HepG2 (cell line): ENCODE data around the gene IL17RC. TPM values are rescaled to one million over a fixed set of nuclear protein-coding genes. Genes with fewer than 3 reads are reported as not detected.

Experiments used
- ATF7-NPFF ChIP-seq: sonication (generic); formaldehyde crosslinking; IDR thresholded peaks from 2 replicates; pipeline ENCODE4 v1.8.1; 2023; ENCODE audit warnings: mild to moderate bottlenecking, low read depth, missing genetic modification reagents, moderate library complexity
- CBX1 ChIP-seq: IDR thresholded peaks from one replicate; pipeline ENCODE4 v1.6.1; 2016; ENCODE audit warnings: antibody characterized with exemption, low read depth
- DRAP1 ChIP-seq: IDR thresholded peaks from 2 replicates; pipeline ENCODE4 v1.6.1; 2016; ENCODE audit warnings: missing genetic modification reagents, missing compliant biosample characterization
- E2F5 ChIP-seq: sonication (generic); formaldehyde crosslinking; conservative IDR thresholded peaks from 2 replicates; pipeline ENCODE4 v1.4.0; 2020; ENCODE audit warnings: missing genetic modification reagents
- ERF ChIP-seq: IDR thresholded peaks from 2 replicates; pipeline ENCODE4 v1.6.1; 2018; ENCODE audit warnings: missing biosample characterization, missing genetic modification reagents
- HOXA5 ChIP-seq: sonication (generic); formaldehyde crosslinking; IDR thresholded peaks from 2 replicates; pipeline ENCODE4 v1.4.0; 2020; ENCODE audit warnings: missing genetic modification reagents
- HOXA7 ChIP-seq: sonication (generic); formaldehyde crosslinking; IDR thresholded peaks from 2 replicates; pipeline ENCODE4 v1.8.1; 2022; ENCODE audit warnings: mild to moderate bottlenecking, missing genetic modification reagents, moderate library complexity
- IKZF4 ChIP-seq: sonication (generic); formaldehyde crosslinking; IDR thresholded peaks from 2 replicates; pipeline ENCODE4 v1.5.1; 2020; ENCODE audit warnings: borderline replicate concordance, mild to moderate bottlenecking, low read depth, missing genetic modification reagents; ENCODE audit errors: not compliant biosample characterization
- MTF1 ChIP-seq: sonication (generic); formaldehyde crosslinking; IDR thresholded peaks from 2 replicates; pipeline ENCODE4 v1.5.0; 2020; ENCODE audit warnings: missing genetic modification reagents
- POLR2A ChIP-seq, 2 experiments: IDR thresholded peaks; 2 replicates each; pipeline ENCODE4 v1.6.1; 2011; ENCODE audit warnings: low read depth in 2 of 2, low read length in 2 of 2, mild to moderate bottlenecking in 1 of 2, moderate library complexity in 1 of 2; ENCODE audit not compliant: insufficient read depth in 1 of 2
- PRDM4 ChIP-seq: sonication (generic); formaldehyde crosslinking; IDR thresholded peaks from 2 replicates; pipeline ENCODE4 v1.9.0; 2021; ENCODE audit warnings: missing genetic modification reagents, borderline replicate concordance
- RBFOX2 ChIP-seq: fragments of 200-400 bp; formaldehyde crosslinking; IDR thresholded peaks from 2 replicates; pipeline ENCODE4 v1.6.1; 2017; ENCODE audit warnings: low read depth, mild to moderate bottlenecking, low read length
- SP5 ChIP-seq: IDR thresholded peaks from 2 replicates; pipeline ENCODE4 v1.6.1; 2016; ENCODE audit warnings: low read depth, borderline replicate concordance
- ZBTB4 ChIP-seq: sonication (generic); formaldehyde crosslinking; IDR thresholded peaks from 2 replicates; pipeline ENCODE4 v1.4.0; 2020; ENCODE audit warnings: missing genetic modification reagents, mild to moderate bottlenecking, borderline replicate concordance
- ZBTB42 ChIP-seq: sonication (generic); formaldehyde crosslinking; IDR thresholded peaks from 2 replicates; pipeline ENCODE4 v1.5.0; 2020; ENCODE audit warnings: mild to moderate bottlenecking, missing genetic modification reagents
- ZEB1 ChIP-seq: IDR thresholded peaks from 2 replicates; pipeline ENCODE4 v1.6.1; 2012; ENCODE audit warnings: mild to moderate bottlenecking, low read depth, inconsistent platforms; ENCODE audit not compliant: insufficient replicate concordance
- ZNF17 ChIP-seq: sonication (generic); formaldehyde crosslinking; IDR thresholded peaks from 2 replicates; pipeline ENCODE4 v1.5.0; 2020; ENCODE audit warnings: mild to moderate bottlenecking, missing genetic modification reagents
- ZNF382 ChIP-seq: sonication (generic); formaldehyde crosslinking; IDR thresholded peaks from 2 replicates; pipeline ENCODE4 v1.5.0; 2020; ENCODE audit warnings: missing genetic modification reagents, mild to moderate bottlenecking, borderline replicate concordance
- ZNF556 ChIP-seq: sonication (generic); formaldehyde crosslinking; IDR thresholded peaks from 2 replicates; pipeline ENCODE4 v1.4.0; 2020; ENCODE audit warnings: mild to moderate bottlenecking, missing genetic modification reagents, borderline replicate concordance
- ZNF557 ChIP-seq: sonication (generic); formaldehyde crosslinking; IDR thresholded peaks from 2 replicates; pipeline ENCODE4 v1.4.0; 2020; ENCODE audit warnings: missing genetic modification reagents
- ZNF572 ChIP-seq: sonication (generic); formaldehyde crosslinking; IDR thresholded peaks from 2 replicates; pipeline ENCODE4 v1.5.1; 2020; ENCODE audit warnings: mild to moderate bottlenecking, missing genetic modification reagents
- ZNF781 ChIP-seq: sonication (generic); formaldehyde crosslinking; IDR thresholded peaks from 2 replicates; pipeline ENCODE4 v1.5.1; 2020; ENCODE audit warnings: borderline replicate concordance, mild to moderate bottlenecking, missing genetic modification reagents; ENCODE audit errors: not compliant biosample characterization
- ZNF788 ChIP-seq: sonication (generic); formaldehyde crosslinking; IDR thresholded peaks from 2 replicates; pipeline ENCODE4 v1.5.0; 2020; ENCODE audit warnings: mild to moderate bottlenecking, missing genetic modification reagents, borderline replicate concordance
- polyA plus RNA-seq, 8 experiments: library from polyadenylated mRNA; depleted of rRNA in 3 of 8; stranded (reverse) in 7 of 8; unstranded in 1 of 8; fragments of >200 nt; fragmentation: Illumina TruSeq in 4 of 8; extraction: Trizol in 4 of 8; gene quantifications; 2 replicates each; pipeline versions ENCODE4 v1.2.1 to v1.2.3, GENCODE V29; 2011 to 2016; ENCODE audit warnings: low read depth in 4 of 8, missing spikeins in 1 of 8, mixed read lengths in 1 of 8; ENCODE audit not compliant: insufficient read depth in 1 of 8
- total RNA-seq, 5 experiments: library from RNA; depleted of rRNA; stranded (reverse); fragments of >200 nt; fragmentation: Illumina TruSeq; extraction: Trizol; gene quantifications; 2 replicates each; pipeline ENCODE4 v1.2.3, GENCODE V29; 2016; ENCODE audit warnings: low read depth in 1 of 5

Gene IL17RC
- total and polyA plus RNA-seq, 2 of the 13 experiments (the other 11 are each of a cell fraction or from before 2014, with no cell fraction given), result 20.7 to 24.0 TPM

- no peak for TF ChIP-seq ZBTB4 (CRISPR knock-in tag)
- peak in 1 of 2 experiments; percentile 56; a peak in 1 of 4 replicates for TF ChIP-seq POLR2A (IDR thresholded peaks at IDR 0.05; ENCODE audit: insufficient read depth in 1 of 2, low read depth in 2 of 2, low read length in 2 of 2)
- no peak for TF ChIP-seq ZNF556 (CRISPR knock-in tag)
- TF ChIP-seq ZNF572 (CRISPR knock-in tag), result 0 out of 2 replicates have a peak, but pooled peaks have one; percentile 59
- TF ChIP-seq ZEB1, result peak; percentile 62
- TF ChIP-seq ZNF788 (CRISPR knock-in tag), result 0 out of 2 replicates have a peak, but pooled peaks have one; percentile 0
- TF ChIP-seq RBFOX2, result no peak
- no peak for TF ChIP-seq E2F5 (CRISPR knock-in tag)
- TF ChIP-seq ATF7-NPFF (CRISPR knock-in tag), result no peak
- 0 out of 2 replicates have a peak, but pooled peaks have one; percentile 20 for TF ChIP-seq HOXA5
- 0 out of 2 replicates have a peak, but pooled peaks have one; percentile 41 for TF ChIP-seq DRAP1
- TF ChIP-seq SP5 (CRISPR knock-in tag), result peak; percentile 40; the same call in 1 of the 2 replicates
- peak; percentile 48; the same call in 1 of the 2 replicates for TF ChIP-seq HOXA7 (CRISPR knock-in tag)
- no peak; the same call in 1 of the 2 replicates for TF ChIP-seq ZNF557 (CRISPR knock-in tag)
- TF ChIP-seq IKZF4 (CRISPR knock-in tag), result no peak
- TF ChIP-seq ZNF781 (CRISPR knock-in tag), result no peak
- peak; percentile 50 for TF ChIP-seq ZNF17
- 0 out of 2 replicates have a peak, but pooled peaks have one; percentile 78 for TF ChIP-seq MTF1 (CRISPR knock-in tag)
- no peak for TF ChIP-seq PRDM4 (CRISPR knock-in tag)
- no peak for TF ChIP-seq ERF (CRISPR knock-in tag)
- 0 out of 2 replicates have a peak, but pooled peaks have one; percentile 62 for TF ChIP-seq ZBTB42 (CRISPR knock-in tag)
- no peak for TF ChIP-seq ZNF382 (CRISPR knock-in tag)
- TF ChIP-seq CBX1, result no peak
These were observed 2.2 kb upstream of the IL17RC start (continued) for GRCh38 chr3:9914559-9915253.
